Lower lobe of right lung (tissue), 2 donors: Measurements from ENCODE around the gene BNC1. TPM values are rescaled to one million over a fixed set of nuclear protein-coding genes. Genes with fewer than 3 reads are reported as not detected.

ENCODE experiments used
- ATAC-seq, 2 donors: fragments of 200-7000 bp; cut with Tn5 transposase; one replicate each; pipeline ENCODE4 v1.9.1; 2020 to 2022; ENCODE audit warnings: mild to moderate bottlenecking in 2 of 2, moderate library complexity in 2 of 2
- DNase-seq: peaks from one replicate; pipeline ENCODE4 v3.0.0-alpha.2; 2020
- H3K27ac ChIP-seq: fragments of 200-600 bp; one replicate; pipeline ENCODE4 v1.8.0; 2022
- H3K27me3 ChIP-seq: fragments of 200-600 bp; one replicate; pipeline ENCODE4 v1.8.0; 2022; ENCODE audit warnings: low read depth
- H3K36me3 ChIP-seq: fragments of 200-600 bp; one replicate; pipeline ENCODE4 v1.8.0; 2022; ENCODE audit warnings: mild to moderate bottlenecking
- H3K4me1 ChIP-seq: fragments of 200-600 bp; one replicate; pipeline ENCODE4 v1.8.0; 2022
- H3K4me3 ChIP-seq: fragments of 200-600 bp; one replicate; pipeline ENCODE4 v1.8.0; 2022; ENCODE audit warnings: mild to moderate bottlenecking
- H3K9me3 ChIP-seq: fragments of 200-600 bp; one replicate; pipeline ENCODE4 v1.8.0; 2022
- intact Hi-C: fragments of 100-400 bp; cut with DNase I; formaldehyde crosslinking; loops from one replicate; pipeline ENCODE4 v1.11.0; 2022
- total RNA-seq: library from RNA; stranded (reverse); fragmentation: NEBNext Ultra II Directional; extraction: Animal tissue kit (Norgen Biotek cat#: 25700); gene quantifications from one replicate; pipeline ENCODE4 v1.2.1, GENCODE V29; 2021
- TF ChIP-seq, protein P1 (sequence below): fragments of 200-600 bp; IDR thresholded peaks from one replicate; pipeline ENCODE4 v1.8.0; 2022; ENCODE audit warnings: antibody characterized with exemption, mild to moderate bottlenecking
- donor health status: DM: no; HTN: yes; CAD: no; lungs with severe emphysema.

Gene BNC1
- total RNA-seq, 1 donor from 2014 or later, result 0.21 TPM

DNA sequence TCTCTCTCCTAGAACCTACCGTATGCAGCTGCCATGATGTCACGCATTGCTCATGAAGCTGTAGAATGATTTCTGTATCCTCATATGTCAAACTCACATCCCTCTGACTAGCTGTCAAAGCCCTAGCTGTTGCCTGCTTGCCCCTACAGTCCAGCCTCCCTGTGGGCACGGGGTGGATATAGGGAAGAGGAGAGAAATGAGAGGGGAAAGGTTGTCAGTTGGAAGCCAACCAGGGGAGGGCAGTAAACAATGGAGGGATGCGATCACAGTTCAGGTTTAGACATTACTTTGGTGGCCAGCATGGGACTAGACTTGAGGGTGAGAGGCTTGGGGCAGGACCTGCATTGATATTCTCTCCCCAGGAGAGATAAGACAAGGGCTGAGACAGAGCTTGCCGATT, 75.1 kb downstream of the BNC1 start:
- no peak overlapping the region for H3K4me3 ChIP-seq
- H3K36me3 ChIP-seq, result no peaks in the 10 kb centered on the region
- no peak overlapping the region for H3K27ac ChIP-seq
- no peaks in the 10 kb centered on the region for H3K27me3 ChIP-seq
- H3K9me3 ChIP-seq, result no peaks in the 10 kb centered on the region
- TF ChIP-seq, protein P1, sequence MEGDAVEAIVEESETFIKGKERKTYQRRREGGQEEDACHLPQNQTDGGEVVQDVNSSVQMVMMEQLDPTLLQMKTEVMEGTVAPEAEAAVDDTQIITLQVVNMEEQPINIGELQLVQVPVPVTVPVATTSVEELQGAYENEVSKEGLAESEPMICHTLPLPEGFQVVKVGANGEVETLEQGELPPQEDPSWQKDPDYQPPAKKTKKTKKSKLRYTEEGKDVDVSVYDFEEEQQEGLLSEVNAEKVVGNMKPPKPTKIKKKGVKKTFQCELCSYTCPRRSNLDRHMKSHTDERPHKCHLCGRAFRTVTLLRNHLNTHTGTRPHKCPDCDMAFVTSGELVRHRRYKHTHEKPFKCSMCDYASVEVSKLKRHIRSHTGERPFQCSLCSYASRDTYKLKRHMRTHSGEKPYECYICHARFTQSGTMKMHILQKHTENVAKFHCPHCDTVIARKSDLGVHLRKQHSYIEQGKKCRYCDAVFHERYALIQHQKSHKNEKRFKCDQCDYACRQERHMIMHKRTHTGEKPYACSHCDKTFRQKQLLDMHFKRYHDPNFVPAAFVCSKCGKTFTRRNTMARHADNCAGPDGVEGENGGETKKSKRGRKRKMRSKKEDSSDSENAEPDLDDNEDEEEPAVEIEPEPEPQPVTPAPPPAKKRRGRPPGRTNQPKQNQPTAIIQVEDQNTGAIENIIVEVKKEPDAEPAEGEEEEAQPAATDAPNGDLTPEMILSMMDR, result no peak
- no peak for DNase-seq
- peaks cover 25% of the 10 kb centered on the region for H3K4me1 ChIP-seq
- intact Hi-C loops, result no loop called here
- no peak for ATAC-seq

DNA sequence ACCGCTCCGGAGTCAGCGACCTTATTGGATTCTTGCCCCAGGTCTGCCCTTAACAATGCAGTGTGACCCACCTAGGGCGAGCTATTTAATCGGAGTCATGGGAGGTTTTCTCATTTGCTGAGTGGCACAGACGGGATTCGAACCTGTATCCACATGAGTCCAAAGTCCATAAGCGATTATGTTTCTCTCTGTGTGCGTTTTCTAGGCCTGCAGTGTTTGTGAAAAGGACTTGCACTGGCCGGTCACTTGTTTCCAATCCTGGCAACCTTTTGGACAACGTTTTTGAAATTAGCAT, 76.2 kb downstream of the BNC1 start:
- intact Hi-C loops, result no loop called here
- TF ChIP-seq, protein P1, result no peak
- Histone ChIP-seq H3K4me1 (peaks cover 25% of the 10 kb centered on the region), H3K4me3 (peak overlapping the region; percentile 85), H3K9me3 (no peaks in the 10 kb centered on the region), H3K27ac (peak overlapping the region; percentile 80), H3K27me3 (no peaks in the 10 kb centered on the region), H3K36me3 (no peaks in the 10 kb centered on the region)
- peak in 1 of 2 donors; percentile 15 for ATAC-seq
- DNase-seq, result no peak

DNA sequence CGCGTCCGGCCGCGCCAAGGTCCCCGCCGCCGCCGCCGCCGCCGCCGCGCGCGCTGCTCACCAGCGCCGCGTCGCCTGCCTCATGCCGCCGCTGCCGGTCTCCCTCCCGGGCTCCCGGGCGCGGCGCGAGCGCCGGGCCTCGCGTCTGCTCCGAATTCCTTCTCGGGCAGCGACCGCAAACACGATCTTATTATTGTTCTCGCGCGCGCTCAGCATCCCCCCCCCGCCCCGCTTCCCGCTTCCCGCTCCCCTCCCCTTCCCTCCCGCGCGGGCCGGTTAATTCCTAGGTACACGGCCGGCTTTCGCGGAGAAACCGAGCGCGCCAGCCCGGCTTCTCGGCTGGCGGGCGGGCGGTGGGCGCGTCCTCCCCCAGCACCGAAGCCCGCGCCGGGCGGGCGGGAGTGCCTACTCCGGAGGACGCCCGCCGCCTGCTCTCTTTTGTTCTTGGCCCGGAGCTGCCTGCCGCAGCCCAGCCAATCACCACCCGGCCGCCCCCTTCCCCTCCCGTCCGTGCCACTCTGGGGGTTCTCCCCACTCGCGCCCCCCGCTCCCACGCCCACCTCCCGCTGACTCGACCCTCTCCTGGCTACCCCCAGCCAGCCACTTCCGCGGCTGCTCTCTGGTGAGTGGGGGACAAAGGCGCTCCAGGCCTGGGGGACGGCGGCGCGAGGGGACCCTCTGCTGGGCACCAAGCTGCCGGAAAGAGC, 76.7 kb downstream of the BNC1 start, which contains the start of gene HDGFL3:
Gene HDGFL3 (minus strand): TSS at position 164 of the 707 bp plus-strand sequence. CDS start 409 bp downstream, outside the sequence.
- H3K36me3 ChIP-seq, result no peaks in the 10 kb centered on the region
- intact Hi-C loops, result no loop called here
- H3K27ac ChIP-seq, result peak within 1 kb of the TSS; percentile 80
- peak within 1 kb of the TSS; percentile 85 for H3K4me3 ChIP-seq
- H3K4me1 ChIP-seq, result peaks cover 25% of the 10 kb centered on the region
- no peaks in the 10 kb centered on the region for H3K27me3 ChIP-seq
- DNase-seq (peak; percentile 71), ATAC-seq (peak; percentile 54 to 62)
- H3K9me3 ChIP-seq, result no peaks in the 10 kb centered on the region
- TF ChIP-seq, protein P1, result no peak

DNA sequence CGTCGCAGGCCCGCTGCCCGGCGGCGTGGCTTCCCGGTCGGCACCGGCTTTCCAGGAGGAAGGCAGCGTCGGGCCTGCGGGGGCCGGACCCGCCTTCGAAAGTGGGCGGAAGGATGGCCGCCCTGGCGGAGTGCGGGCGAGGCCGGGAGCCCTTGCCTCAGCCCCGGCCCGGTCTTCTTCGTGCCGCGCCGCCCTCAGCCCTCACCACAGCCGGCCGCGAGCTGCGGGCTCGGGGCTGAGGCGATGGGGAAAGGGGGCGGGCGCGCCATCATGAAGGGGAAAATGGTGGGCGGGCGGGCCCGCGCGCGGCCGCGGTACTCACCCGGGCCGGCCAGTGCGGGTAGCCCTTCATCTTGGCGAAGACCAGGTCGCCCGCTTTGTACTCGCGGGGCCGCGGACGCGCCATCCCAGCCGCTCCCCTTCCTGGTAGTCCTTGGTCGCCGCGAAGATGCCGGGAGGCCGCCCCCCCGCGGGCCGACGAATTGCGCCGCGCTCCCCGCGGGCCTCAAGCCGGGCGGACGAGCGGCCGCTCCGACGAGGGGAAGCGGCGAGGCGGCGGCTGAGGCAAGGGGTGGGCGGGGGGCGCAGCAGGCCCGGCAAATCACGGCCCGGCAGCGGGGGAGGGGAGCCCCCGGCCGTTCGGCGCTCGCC, 77.3 kb downstream of the BNC1 start:
- peaks cover 25% of the 10 kb centered on the region for H3K4me1 ChIP-seq
- ATAC-seq (peak; percentile 73 to 81), DNase-seq (peak; percentile 60)
- peak overlapping the region; percentile 80 for H3K27ac ChIP-seq
- intact Hi-C loops, result no loop called here
- TF ChIP-seq, protein P1, result no peak
- no peaks in the 10 kb centered on the region for H3K36me3 ChIP-seq
- no peaks in the 10 kb centered on the region for H3K9me3 ChIP-seq
- peak overlapping the region; percentile 85 for H3K4me3 ChIP-seq
- H3K27me3 ChIP-seq, result no peaks in the 10 kb centered on the region

DNA sequence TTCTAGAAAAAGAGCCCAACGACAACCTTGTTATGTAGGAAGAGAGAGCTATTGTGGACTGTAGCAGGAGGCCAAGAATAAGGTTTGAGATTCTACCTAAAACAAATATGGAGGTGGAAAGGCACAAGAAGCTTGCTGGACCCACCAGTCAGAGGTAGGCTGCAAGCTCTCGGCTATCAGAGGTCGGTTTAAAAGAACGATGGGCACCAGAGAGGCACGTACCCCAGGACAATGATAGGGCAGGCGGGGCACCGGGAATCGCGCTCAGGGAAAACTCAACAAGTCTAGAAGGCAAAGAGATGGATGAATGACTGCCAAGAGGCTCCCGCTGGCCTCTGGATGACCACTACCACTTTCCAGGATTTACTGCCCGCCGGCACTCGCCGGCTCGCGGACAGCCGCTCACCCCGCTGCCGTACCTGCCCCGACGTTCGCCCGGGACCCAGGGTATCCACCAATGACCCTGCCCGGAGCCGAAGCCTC, 77.9 kb downstream of the BNC1 start:
- intact Hi-C loops, result no loop called here
- ATAC-seq, result peak; percentile 9 to 34

More for the DNA sequence above, 77.9 kb downstream of the BNC1 start:
- TF ChIP-seq, protein P1, result no peak
- peak overlapping the region; percentile 80 for H3K27ac ChIP-seq
- no peaks in the 10 kb centered on the region for H3K27me3 ChIP-seq
- peaks cover 25% of the 10 kb centered on the region for H3K4me1 ChIP-seq
- no peaks in the 10 kb centered on the region for H3K9me3 ChIP-seq
- no peak for DNase-seq
- peak overlapping the region; percentile 85 for H3K4me3 ChIP-seq
- no peaks in the 10 kb centered on the region for H3K36me3 ChIP-seq

Other genes starting within 250 kb of the BNC1 start
- gene BTBD1, start 217.4 kb downstream of the BNC1 start, total RNA-seq, result 43.0 TPM
- gene TM6SF1, start 177.0 kb downstream of the BNC1 start, total RNA-seq, result 31.2 TPM
- 26.5 TPM for gene HDGFL3, start 76.8 kb downstream of the BNC1 start, total RNA-seq
- 2.6 TPM for gene SH3GL3, start 162.7 kb upstream of the BNC1 start, total RNA-seq